ENCODE measurements around the gene LGALS7. TPM values are rescaled to one million over a fixed set of nuclear protein-coding genes. Genes with fewer than 3 reads are reported as not detected.

Gene LGALS7
- total RNA-seq, 1 donor from 2014 or later: not detected

Other genes starting within 250 kb of the LGALS7 start
- gene MAP4K1, start 155.6 kb downstream of the LGALS7 start, total RNA-seq: 1.8 TPM
- 674 TPM for gene EIF3K, start 154.3 kb downstream of the LGALS7 start, total RNA-seq
- gene ACTN4, start 125.9 kb downstream of the LGALS7 start, total RNA-seq: 131 TPM
- not detected for gene CAPN12, start 29.0 kb downstream of the LGALS7 start, total RNA-seq
- gene LGALS7B, start 15.7 kb upstream of the LGALS7 start, total RNA-seq: not detected
- gene LGALS4, start 39.4 kb upstream of the LGALS7 start, total RNA-seq: 0.47 TPM
- 1,171 TPM for gene ECH1, start 58.3 kb upstream of the LGALS7 start, total RNA-seq
- 171 TPM for gene HNRNPL, start 76.5 kb upstream of the LGALS7 start, total RNA-seq
- gene RINL, start 104.8 kb upstream of the LGALS7 start, total RNA-seq: 4.5 TPM
- 94.4 TPM for gene SIRT2, start 126.1 kb upstream of the LGALS7 start, total RNA-seq
- 14.5 TPM for gene NFKBIB, start 126.5 kb upstream of the LGALS7 start, total RNA-seq
- not detected for gene CCER2, start 138.7 kb upstream of the LGALS7 start, total RNA-seq
- 13.2 TPM for gene SARS2, start 157.2 kb upstream of the LGALS7 start, total RNA-seq
- 71.9 TPM for gene MRPS12, start 157.4 kb upstream of the LGALS7 start, total RNA-seq
- 1.7 TPM for gene FBXO17, start 202.2 kb upstream of the LGALS7 start, total RNA-seq